ENCODE data around the gene AUTS2.

DNA sequence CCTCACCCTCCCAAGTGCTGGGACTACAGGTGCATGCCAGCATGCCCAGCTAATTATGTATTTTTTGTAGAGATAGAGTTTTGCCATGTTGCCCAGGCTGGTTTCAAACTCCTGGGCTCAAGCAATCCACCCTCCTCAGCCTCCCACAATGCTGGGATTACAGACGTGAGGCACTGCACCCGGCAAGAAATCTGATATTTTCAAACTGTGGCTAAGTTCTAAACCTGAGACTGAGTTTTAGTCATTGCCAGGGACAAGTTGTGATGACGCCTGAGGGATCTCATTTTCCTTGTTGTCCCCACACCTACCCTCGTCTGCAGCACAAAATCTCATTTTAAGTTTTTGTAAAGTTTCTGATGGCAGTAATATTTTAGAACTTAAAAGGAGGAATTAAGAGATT is 9.8 kb downstream of the AUTS2 start:
- TF ChIP-seq POLR2A (IDR thresholded peaks at IDR 0.05), result no peak
- TF ChIP-seq, protein P1, sequence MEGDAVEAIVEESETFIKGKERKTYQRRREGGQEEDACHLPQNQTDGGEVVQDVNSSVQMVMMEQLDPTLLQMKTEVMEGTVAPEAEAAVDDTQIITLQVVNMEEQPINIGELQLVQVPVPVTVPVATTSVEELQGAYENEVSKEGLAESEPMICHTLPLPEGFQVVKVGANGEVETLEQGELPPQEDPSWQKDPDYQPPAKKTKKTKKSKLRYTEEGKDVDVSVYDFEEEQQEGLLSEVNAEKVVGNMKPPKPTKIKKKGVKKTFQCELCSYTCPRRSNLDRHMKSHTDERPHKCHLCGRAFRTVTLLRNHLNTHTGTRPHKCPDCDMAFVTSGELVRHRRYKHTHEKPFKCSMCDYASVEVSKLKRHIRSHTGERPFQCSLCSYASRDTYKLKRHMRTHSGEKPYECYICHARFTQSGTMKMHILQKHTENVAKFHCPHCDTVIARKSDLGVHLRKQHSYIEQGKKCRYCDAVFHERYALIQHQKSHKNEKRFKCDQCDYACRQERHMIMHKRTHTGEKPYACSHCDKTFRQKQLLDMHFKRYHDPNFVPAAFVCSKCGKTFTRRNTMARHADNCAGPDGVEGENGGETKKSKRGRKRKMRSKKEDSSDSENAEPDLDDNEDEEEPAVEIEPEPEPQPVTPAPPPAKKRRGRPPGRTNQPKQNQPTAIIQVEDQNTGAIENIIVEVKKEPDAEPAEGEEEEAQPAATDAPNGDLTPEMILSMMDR (IDR thresholded peaks at IDR 0.05), result no peak

All from thyroid gland (tissue), 4 donors.